WTC11 (cell line): ENCODE measurements around the gene MID1. TPM values are rescaled to one million over a fixed set of nuclear protein-coding genes. Genes with fewer than 3 reads are reported as not detected.

Experiments used
- ATAC-seq: fragments of 200-7000 bp; cut with Tn5 transposase; 2 replicates; pipeline ENCODE4 v1.10.0; 2021; ENCODE audit warnings: mild to moderate bottlenecking, moderate library complexity
- CTCF ChIA-PET: fragments of 300-600 bp; sonication (Branson Sonifier 250); formaldehyde crosslinking; loops from one replicate; lab custom pipeline; 2021; ENCODE audit warnings: antibody characterized with exemption; lab: Charles Lee
- POLR2A ChIA-PET: fragments of 350-600 bp; sonication (Branson Sonifier 250); formaldehyde crosslinking; loops from one replicate; lab custom pipeline; 2021; ENCODE audit warnings: antibody characterized with exemption; lab: Charles Lee
- DNase-seq: peaks from one replicate; pipeline ENCODE4 v3.0.0; 2021; ENCODE audit warnings: low spot score
- H3K27ac Mint-ChIP-seq: 2 replicates; pipeline ENCODE4 v1.8.0; 2021; ENCODE audit warnings: mixed read lengths
- H3K27me3 Mint-ChIP-seq: 2 replicates; pipeline ENCODE4 v1.8.0; 2021; ENCODE audit warnings: low read depth, mild to moderate bottlenecking, moderate library complexity, mixed read lengths
- H3K36me3 Mint-ChIP-seq: 2 replicates; pipeline ENCODE4 v1.8.0; 2021; ENCODE audit warnings: mixed read lengths
- H3K4me1 Mint-ChIP-seq: 2 replicates; pipeline ENCODE4 v1.8.0; 2022; ENCODE audit warnings: mixed read lengths
- H3K4me3 Mint-ChIP-seq: 2 replicates; pipeline ENCODE4 v1.8.0; 2021; ENCODE audit warnings: mild to moderate bottlenecking, moderate library complexity, mixed read lengths
- H3K9me3 Mint-ChIP-seq: 2 replicates; pipeline ENCODE4 v1.8.0; 2021; ENCODE audit warnings: mixed read lengths
- ATF2 ChIP-seq: sonication (generic); formaldehyde crosslinking; IDR thresholded peaks from 2 replicates; pipeline ENCODE4 v1.8.1; 2022; ENCODE audit warnings: low read depth, missing genetic modification reagents, borderline replicate concordance
- CBFB ChIP-seq: sonication (generic); formaldehyde crosslinking; IDR thresholded peaks from 2 replicates; pipeline ENCODE4 v1.8.1; 2022; ENCODE audit warnings: mild to moderate bottlenecking, low read depth, missing genetic modification reagents
- E2F4 ChIP-seq: sonication (generic); formaldehyde crosslinking; IDR thresholded peaks from 2 replicates; pipeline ENCODE4 v1.8.1; 2022; ENCODE audit warnings: low read depth, mild to moderate bottlenecking, moderate library complexity, missing genetic modification reagents, borderline replicate concordance
- FOXK1 ChIP-seq: sonication (generic); formaldehyde crosslinking; IDR thresholded peaks from 2 replicates; pipeline ENCODE4 v1.8.0; 2022; ENCODE audit warnings: mild to moderate bottlenecking, moderate library complexity, missing genetic modification reagents
- JUN ChIP-seq: sonication (generic); formaldehyde crosslinking; IDR thresholded peaks from 2 replicates; pipeline ENCODE4 v1.8.0; 2023; ENCODE audit warnings: mild to moderate bottlenecking, missing genetic modification reagents
- MLX ChIP-seq: sonication (generic); formaldehyde crosslinking; IDR thresholded peaks from 2 replicates; pipeline ENCODE4 v1.8.1; 2023; ENCODE audit warnings: mild to moderate bottlenecking, missing genetic modification reagents, moderate library complexity
- NFATC4 ChIP-seq: fragments of 250-450 bp; sonication (Bioruptor Pico); IDR thresholded peaks from 2 replicates; pipeline ENCODE4 v1.9.0; 2021; ENCODE audit warnings: mild to moderate bottlenecking
- NFE2L1 ChIP-seq: sonication (generic); formaldehyde crosslinking; IDR thresholded peaks from 2 replicates; pipeline ENCODE4 v1.8.1; 2023; ENCODE audit warnings: missing genetic modification reagents
- OVOL2 ChIP-seq: fragments of 250-450 bp; sonication (Bioruptor Pico); IDR thresholded peaks from 2 replicates; pipeline ENCODE4 v1.9.0; 2021; ENCODE audit warnings: mild to moderate bottlenecking, borderline replicate concordance
- PRRX2 ChIP-seq: fragments of 250-450 bp; sonication (Bioruptor Pico); IDR thresholded peaks from 2 replicates; pipeline ENCODE4 v1.8.0; 2021; ENCODE audit warnings: mild to moderate bottlenecking
- SMAD3 ChIP-seq: sonication (generic); formaldehyde crosslinking; IDR thresholded peaks from 2 replicates; pipeline ENCODE4 v1.8.0; 2022; ENCODE audit warnings: missing genetic modification reagents, mild to moderate bottlenecking, borderline replicate concordance
- SP1 ChIP-seq: sonication (generic); formaldehyde crosslinking; conservative IDR thresholded peaks from 2 replicates; pipeline ENCODE4 v1.8.1; 2022; ENCODE audit warnings: missing genetic modification reagents
- ZNF232 ChIP-seq: sonication (generic); formaldehyde crosslinking; IDR thresholded peaks from 2 replicates; pipeline ENCODE4 v1.8.0; 2022; ENCODE audit warnings: mild to moderate bottlenecking, missing genetic modification reagents
- ZNF671 ChIP-seq: fragments of 250-450 bp; sonication (Bioruptor Pico); IDR thresholded peaks from 2 replicates; pipeline ENCODE4 v1.8.0; 2021; ENCODE audit warnings: mild to moderate bottlenecking
- total RNA-seq: library from RNA; stranded (reverse); gene quantifications from 3 replicates; pipeline ENCODE4 v1.2.3, GENCODE V29; 2021
- TF ChIP-seq, protein P1 (sequence below): sonication (generic); formaldehyde crosslinking; IDR thresholded peaks from 2 replicates; pipeline ENCODE4 v1.8.0; 2022; ENCODE audit warnings: missing genetic modification reagents
- TF ChIP-seq, protein P2 (sequence below): sonication (generic); formaldehyde crosslinking; IDR thresholded peaks from 2 replicates; pipeline ENCODE4 v1.8.0; 2022; ENCODE audit warnings: mild to moderate bottlenecking, missing genetic modification reagents
- TF ChIP-seq, protein P3 (sequence below): sonication (generic); formaldehyde crosslinking; conservative IDR thresholded peaks from 2 replicates; pipeline ENCODE4 v1.8.1; 2022; ENCODE audit warnings: mild to moderate bottlenecking, missing genetic modification reagents
- TF ChIP-seq, protein P4 (sequence below): sonication (generic); formaldehyde crosslinking; IDR thresholded peaks from 2 replicates; pipeline ENCODE4 v1.8.0; 2023; ENCODE audit warnings: missing genetic modification reagents, mild to moderate bottlenecking, borderline replicate concordance

Gene MID1
- total RNA-seq, 1 experiment from 2014 or later: 52.2 TPM

DNA sequence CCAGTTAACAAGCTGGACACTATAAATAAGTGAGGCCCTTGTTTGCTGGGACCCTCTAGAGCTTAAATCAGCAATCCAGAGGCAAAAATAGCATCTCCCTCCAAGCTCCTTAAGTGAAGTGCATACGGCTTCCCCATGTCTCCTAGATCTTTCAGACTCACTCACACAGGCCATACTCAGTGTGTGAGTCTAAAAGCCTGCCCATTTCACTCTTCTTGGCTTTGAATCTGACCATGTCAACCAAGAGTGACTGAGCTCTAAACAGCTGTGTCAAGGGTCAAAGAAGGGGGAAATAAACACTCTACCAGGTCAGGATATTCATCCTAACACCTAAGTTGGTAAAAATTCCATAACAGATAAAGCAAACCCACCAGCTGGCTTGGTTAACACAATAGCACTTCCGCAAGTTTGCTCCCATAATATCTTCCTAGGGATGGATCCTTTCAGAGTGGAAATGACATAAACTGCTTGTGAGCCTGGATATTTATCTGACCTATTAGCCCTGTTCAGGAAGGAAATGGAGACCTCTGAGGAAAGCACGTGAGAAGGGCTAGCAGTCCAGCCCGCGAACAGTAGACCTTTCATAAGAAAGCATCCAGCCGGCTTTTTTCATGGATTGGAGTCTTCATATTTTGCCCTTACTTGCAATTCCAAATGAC lies 65.6 kb downstream of the MID1 start:
- Mint-ChIP-seq H3K36me3 (peaks cover 5% of the 10 kb centered on the region), H3K4me1 (peaks cover 37% of the 10 kb centered on the region), H3K4me3 (no peak overlapping the region), H3K9me3 (no peaks in the 10 kb centered on the region), H3K27me3 (no peaks in the 10 kb centered on the region), H3K27ac (no peak overlapping the region)
- CTCF ChIA-PET: no interaction called here
- no peak for ATAC-seq
- no peak for DNase-seq
- POLR2A ChIA-PET: no interaction called here
- TF ChIP-seq ZNF671 (no peak), ZNF232 (CRISPR knock-in tag) (no peak), PRRX2 (CRISPR knock-in tag) (no peak), NFATC4 (CRISPR knock-in tag) (no peak), OVOL2 (CRISPR knock-in tag) (no peak), SP1 (CRISPR knock-in tag) (no peak), ATF2 (CRISPR knock-in tag) (no peak), FOXK1 (CRISPR knock-in tag) (no peak), JUN (CRISPR knock-in tag) (no peak), SMAD3 (CRISPR knock-in tag) (no peak), CBFB (CRISPR knock-in tag) (no peak), NFE2L1 (no peak), E2F4 (CRISPR knock-in tag) (no peak), MLX (CRISPR knock-in tag) (no peak)
- TF ChIP-seq, protein P1, sequence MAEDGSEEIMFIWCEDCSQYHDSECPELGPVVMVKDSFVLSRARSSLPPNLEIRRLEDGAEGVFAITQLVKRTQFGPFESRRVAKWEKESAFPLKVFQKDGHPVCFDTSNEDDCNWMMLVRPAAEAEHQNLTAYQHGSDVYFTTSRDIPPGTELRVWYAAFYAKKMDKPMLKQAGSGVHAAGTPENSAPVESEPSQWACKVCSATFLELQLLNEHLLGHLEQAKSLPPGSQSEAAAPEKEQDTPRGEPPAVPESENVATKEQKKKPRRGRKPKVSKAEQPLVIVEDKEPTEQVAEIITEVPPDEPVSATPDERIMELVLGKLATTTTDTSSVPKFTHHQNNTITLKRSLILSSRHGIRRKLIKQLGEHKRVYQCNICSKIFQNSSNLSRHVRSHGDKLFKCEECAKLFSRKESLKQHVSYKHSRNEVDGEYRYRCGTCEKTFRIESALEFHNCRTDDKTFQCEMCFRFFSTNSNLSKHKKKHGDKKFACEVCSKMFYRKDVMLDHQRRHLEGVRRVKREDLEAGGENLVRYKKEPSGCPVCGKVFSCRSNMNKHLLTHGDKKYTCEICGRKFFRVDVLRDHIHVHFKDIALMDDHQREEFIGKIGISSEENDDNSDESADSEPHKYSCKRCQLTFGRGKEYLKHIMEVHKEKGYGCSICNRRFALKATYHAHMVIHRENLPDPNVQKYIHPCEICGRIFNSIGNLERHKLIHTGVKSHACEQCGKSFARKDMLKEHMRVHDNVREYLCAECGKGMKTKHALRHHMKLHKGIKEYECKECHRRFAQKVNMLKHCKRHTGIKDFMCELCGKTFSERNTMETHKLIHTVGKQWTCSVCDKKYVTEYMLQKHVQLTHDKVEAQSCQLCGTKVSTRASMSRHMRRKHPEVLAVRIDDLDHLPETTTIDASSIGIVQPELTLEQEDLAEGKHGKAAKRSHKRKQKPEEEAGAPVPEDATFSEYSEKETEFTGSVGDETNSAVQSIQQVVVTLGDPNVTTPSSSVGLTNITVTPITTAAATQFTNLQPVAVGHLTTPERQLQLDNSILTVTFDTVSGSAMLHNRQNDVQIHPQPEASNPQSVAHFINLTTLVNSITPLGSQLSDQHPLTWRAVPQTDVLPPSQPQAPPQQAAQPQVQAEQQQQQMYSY (CRISPR knock-in tag): no peak
- TF ChIP-seq, protein P2, sequence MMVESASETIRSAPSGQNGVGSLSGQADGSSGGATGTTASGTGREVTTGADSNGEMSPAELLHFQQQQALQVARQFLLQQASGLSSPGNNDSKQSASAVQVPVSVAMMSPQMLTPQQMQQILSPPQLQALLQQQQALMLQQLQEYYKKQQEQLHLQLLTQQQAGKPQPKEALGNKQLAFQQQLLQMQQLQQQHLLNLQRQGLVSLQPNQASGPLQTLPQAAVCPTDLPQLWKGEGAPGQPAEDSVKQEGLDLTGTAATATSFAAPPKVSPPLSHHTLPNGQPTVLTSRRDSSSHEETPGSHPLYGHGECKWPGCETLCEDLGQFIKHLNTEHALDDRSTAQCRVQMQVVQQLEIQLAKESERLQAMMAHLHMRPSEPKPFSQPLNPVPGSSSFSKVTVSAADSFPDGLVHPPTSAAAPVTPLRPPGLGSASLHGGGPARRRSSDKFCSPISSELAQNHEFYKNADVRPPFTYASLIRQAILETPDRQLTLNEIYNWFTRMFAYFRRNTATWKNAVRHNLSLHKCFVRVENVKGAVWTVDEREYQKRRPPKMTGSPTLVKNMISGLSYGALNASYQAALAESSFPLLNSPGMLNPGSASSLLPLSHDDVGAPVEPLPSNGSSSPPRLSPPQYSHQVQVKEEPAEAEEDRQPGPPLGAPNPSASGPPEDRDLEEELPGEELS: no peak
- TF ChIP-seq, protein P3, sequence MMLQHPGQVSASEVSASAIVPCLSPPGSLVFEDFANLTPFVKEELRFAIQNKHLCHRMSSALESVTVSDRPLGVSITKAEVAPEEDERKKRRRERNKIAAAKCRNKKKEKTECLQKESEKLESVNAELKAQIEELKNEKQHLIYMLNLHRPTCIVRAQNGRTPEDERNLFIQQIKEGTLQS (CRISPR knock-in tag): no peak
- TF ChIP-seq, protein P4, sequence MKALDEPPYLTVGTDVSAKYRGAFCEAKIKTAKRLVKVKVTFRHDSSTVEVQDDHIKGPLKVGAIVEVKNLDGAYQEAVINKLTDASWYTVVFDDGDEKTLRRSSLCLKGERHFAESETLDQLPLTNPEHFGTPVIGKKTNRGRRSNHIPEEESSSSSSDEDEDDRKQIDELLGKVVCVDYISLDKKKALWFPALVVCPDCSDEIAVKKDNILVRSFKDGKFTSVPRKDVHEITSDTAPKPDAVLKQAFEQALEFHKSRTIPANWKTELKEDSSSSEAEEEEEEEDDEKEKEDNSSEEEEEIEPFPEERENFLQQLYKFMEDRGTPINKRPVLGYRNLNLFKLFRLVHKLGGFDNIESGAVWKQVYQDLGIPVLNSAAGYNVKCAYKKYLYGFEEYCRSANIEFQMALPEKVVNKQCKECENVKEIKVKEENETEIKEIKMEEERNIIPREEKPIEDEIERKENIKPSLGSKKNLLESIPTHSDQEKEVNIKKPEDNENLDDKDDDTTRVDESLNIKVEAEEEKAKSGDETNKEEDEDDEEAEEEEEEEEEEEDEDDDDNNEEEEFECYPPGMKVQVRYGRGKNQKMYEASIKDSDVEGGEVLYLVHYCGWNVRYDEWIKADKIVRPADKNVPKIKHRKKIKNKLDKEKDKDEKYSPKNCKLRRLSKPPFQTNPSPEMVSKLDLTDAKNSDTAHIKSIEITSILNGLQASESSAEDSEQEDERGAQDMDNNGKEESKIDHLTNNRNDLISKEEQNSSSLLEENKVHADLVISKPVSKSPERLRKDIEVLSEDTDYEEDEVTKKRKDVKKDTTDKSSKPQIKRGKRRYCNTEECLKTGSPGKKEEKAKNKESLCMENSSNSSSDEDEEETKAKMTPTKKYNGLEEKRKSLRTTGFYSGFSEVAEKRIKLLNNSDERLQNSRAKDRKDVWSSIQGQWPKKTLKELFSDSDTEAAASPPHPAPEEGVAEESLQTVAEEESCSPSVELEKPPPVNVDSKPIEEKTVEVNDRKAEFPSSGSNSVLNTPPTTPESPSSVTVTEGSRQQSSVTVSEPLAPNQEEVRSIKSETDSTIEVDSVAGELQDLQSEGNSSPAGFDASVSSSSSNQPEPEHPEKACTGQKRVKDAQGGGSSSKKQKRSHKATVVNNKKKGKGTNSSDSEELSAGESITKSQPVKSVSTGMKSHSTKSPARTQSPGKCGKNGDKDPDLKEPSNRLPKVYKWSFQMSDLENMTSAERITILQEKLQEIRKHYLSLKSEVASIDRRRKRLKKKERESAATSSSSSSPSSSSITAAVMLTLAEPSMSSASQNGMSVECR (CRISPR knock-in tag): no peak
